Measurements from ENCODE around the gene MOBP. TPM values are rescaled to one million over a fixed set of nuclear protein-coding genes. Genes with fewer than 3 reads are reported as not detected.

The MOBP gene
- total RNA-seq, 3 donors from 2014 or later: under 0.01 TPM; not detected in 2

- Histone ChIP-seq H3K27ac (no peak overlapping the region), H3K9me3 (no peaks in the 10 kb centered on the region), H3K36me3 (no peaks in the 10 kb centered on the region), H3K4me3 (peak overlapping the region in 1 of 3 donors; percentile 48), H3K27me3 (peaks cover 0 to 15% of the 10 kb centered on the region in 2 donors), H3K4me1 (no peaks in the 10 kb centered on the region)
- intact Hi-C loops (cut with DNase I; ENCODE audit: low total_unique reads): no loop called here
- no peak for DNase-seq (ENCODE audit: low spot score in 2 of 2)
- TF ChIP-seq, protein P1, sequence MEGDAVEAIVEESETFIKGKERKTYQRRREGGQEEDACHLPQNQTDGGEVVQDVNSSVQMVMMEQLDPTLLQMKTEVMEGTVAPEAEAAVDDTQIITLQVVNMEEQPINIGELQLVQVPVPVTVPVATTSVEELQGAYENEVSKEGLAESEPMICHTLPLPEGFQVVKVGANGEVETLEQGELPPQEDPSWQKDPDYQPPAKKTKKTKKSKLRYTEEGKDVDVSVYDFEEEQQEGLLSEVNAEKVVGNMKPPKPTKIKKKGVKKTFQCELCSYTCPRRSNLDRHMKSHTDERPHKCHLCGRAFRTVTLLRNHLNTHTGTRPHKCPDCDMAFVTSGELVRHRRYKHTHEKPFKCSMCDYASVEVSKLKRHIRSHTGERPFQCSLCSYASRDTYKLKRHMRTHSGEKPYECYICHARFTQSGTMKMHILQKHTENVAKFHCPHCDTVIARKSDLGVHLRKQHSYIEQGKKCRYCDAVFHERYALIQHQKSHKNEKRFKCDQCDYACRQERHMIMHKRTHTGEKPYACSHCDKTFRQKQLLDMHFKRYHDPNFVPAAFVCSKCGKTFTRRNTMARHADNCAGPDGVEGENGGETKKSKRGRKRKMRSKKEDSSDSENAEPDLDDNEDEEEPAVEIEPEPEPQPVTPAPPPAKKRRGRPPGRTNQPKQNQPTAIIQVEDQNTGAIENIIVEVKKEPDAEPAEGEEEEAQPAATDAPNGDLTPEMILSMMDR (IDR thresholded peaks at IDR 0.05): no peak
- TF ChIP-seq POLR2AphosphoS5 (IDR thresholded peaks at IDR 0.05) (no peak), POLR2A (IDR thresholded peaks at IDR 0.05) (no peak)
Observed at GRCh38 chr3:39502838-39503145, 35.3 kb downstream of the MOBP start.

GRCh38 chr3:39505866-39506742 lies 38.6 kb downstream of the MOBP start:
- Histone ChIP-seq H3K27me3 (peaks cover 0 to 15% of the 10 kb centered on the region in 2 donors), H3K4me3 (no peak overlapping the region), H3K36me3 (no peaks in the 10 kb centered on the region), H3K4me1 (no peaks in the 10 kb centered on the region), H3K9me3 (no peaks in the 10 kb centered on the region), H3K27ac (no peak overlapping the region)
- no peak for TF ChIP-seq POLR2AphosphoS5 (IDR thresholded peaks at IDR 0.05)
- TF ChIP-seq, protein P1 (IDR thresholded peaks at IDR 0.05): no peak
- TF ChIP-seq POLR2A (IDR thresholded peaks at IDR 0.05): no peak
- no peak for DNase-seq (ENCODE audit: low spot score in 2 of 2)
- intact Hi-C loops (cut with DNase I; ENCODE audit: low total_unique reads): no loop called here

DNA sequence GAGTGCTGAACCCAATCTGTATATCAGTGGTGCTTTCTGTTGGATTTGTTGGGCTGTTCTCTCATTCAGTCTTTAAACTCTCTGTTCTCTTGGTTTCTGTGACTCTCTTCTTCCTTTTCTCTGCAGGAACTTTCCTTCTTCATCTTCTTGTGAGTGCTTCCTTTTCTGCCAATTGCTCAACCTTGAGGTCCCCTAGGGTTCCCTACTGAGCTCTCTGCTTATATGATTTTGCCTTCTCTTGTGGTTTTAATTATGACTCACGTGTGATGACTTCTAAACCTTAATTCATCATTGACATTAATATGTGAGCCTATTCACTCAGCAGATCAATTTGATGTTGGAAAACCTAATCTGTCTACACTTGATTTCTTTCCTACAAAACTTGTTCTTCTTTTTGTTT lies 39.4 kb downstream of the MOBP start:
- Histone ChIP-seq H3K36me3 (no peaks in the 10 kb centered on the region), H3K27ac (no peak overlapping the region), H3K4me3 (no peak overlapping the region), H3K27me3 (peaks cover 0 to 13% of the 10 kb centered on the region in 2 donors), H3K4me1 (no peaks in the 10 kb centered on the region), H3K9me3 (no peaks in the 10 kb centered on the region)
- no peak for DNase-seq (ENCODE audit: low spot score in 2 of 2)
- TF ChIP-seq POLR2A (IDR thresholded peaks at IDR 0.05): no peak
- TF ChIP-seq, protein P1 (IDR thresholded peaks at IDR 0.05): no peak
- no peak for TF ChIP-seq POLR2AphosphoS5 (IDR thresholded peaks at IDR 0.05)
- intact Hi-C loops (cut with DNase I; ENCODE audit: low total_unique reads): no loop called here

DNA sequence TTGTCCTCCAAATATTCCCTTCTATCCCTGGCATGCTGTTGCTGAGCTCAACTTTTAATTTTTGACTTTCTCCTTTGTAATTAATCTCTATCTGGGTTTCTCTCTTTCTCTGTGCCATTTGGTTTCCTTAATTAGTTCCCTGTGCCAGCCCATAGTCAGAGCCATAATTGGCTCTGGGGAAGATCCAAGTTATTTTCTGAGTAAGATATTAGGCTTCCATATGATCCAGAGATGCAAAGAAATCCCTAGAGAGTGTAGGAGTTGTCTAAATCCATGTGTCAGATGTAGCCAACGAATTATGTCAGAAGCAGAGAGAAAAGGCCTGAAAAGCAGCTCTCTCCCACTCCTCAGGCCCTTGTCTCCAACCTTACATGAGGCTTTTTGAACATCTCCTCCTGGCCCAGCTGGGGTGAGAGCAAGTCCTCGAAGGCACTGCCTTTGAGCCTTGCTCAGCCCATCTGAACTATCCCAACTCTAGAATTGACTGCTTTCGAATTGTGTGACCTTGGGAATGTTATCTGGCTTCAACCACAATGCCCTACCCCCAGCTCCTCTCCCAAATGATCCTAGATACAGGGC lies 46.4 kb downstream of the MOBP start:
- Histone ChIP-seq H3K4me3 (no peak overlapping the region), H3K27me3 (no peaks in the 10 kb centered on the region), H3K27ac (no peak overlapping the region), H3K4me1 (no peaks in the 10 kb centered on the region), H3K36me3 (no peaks in the 10 kb centered on the region), H3K9me3 (no peaks in the 10 kb centered on the region)
- intact Hi-C loops (cut with DNase I; ENCODE audit: low total_unique reads): no loop called here
- TF ChIP-seq POLR2A (IDR thresholded peaks at IDR 0.05) (no peak), POLR2AphosphoS5 (IDR thresholded peaks at IDR 0.05) (no peak)
- TF ChIP-seq, protein P1 (IDR thresholded peaks at IDR 0.05): no peak
- DNase-seq (ENCODE audit: low spot score in 2 of 2): no peak
